MCF 10A (cell line): Measurements from ENCODE around the gene CAP2. TPM values are rescaled to one million over a fixed set of nuclear protein-coding genes. Genes with fewer than 3 reads are reported as not detected.

Source experiments
- Bru-seq: library from RNA; stranded (reverse); fragments of 400-500 nt; gene quantifications from one replicate; lab custom pipeline; 2021; lab: Mats Ljungman, UMichigan
- BruChase-seq, 2 experiments: library from RNA; stranded (reverse); fragments of 400-500 nt; gene quantifications; one replicate each; lab custom pipeline; 2021; lab: Mats Ljungman, UMichigan
- BruUV-seq: library from RNA; stranded (reverse); fragments of 400-500 nt; replicated peaks from 2 replicates; lab custom pipeline; 2021; lab: Mats Ljungman, UMichigan
- CTCF ChIA-PET: fragments of 300-600 bp; sonication (Branson Sonifier 250); formaldehyde crosslinking; extraction: SDS; loops from one replicate; lab custom pipeline; 2021; ENCODE audit warnings: antibody characterized with exemption, inconsistent platforms; lab: Yijun Ruan, JAX
- POLR2A ChIA-PET: fragments of 300-600, 350-650 bp; sonication (Branson Sonifier 250); formaldehyde crosslinking; extraction: SDS; loops from one replicate; lab custom pipeline; 2020; ENCODE audit warnings: antibody characterized with exemption, inconsistent platforms; lab: Yijun Ruan, JAX
- DNase-seq: peaks from one replicate; pipeline ENCODE4 v3.0.0-alpha.2; 2018; ENCODE audit not compliant: unreplicated experiment
- H3K27ac Mint-ChIP-seq: one replicate; pipeline ENCODE4 v1.8.0; 2022; ENCODE audit warnings: mild to moderate bottlenecking, low read depth, mixed read lengths; ENCODE audit not compliant: unreplicated experiment
- H3K27me3 Mint-ChIP-seq: one replicate; pipeline ENCODE4 v1.8.0; 2022; ENCODE audit warnings: mixed read lengths; ENCODE audit not compliant: insufficient read depth, unreplicated experiment
- H3K36me3 Mint-ChIP-seq: one replicate; pipeline ENCODE4 v1.8.0; 2022; ENCODE audit warnings: mild to moderate bottlenecking, moderate library complexity, mixed read lengths; ENCODE audit not compliant: insufficient read depth, unreplicated experiment
- H3K4me1 Mint-ChIP-seq: one replicate; pipeline ENCODE4 v1.8.0; 2022; ENCODE audit warnings: mixed read lengths; ENCODE audit not compliant: insufficient read depth, unreplicated experiment
- H3K4me3 Mint-ChIP-seq: one replicate; pipeline ENCODE4 v1.8.0; 2022; ENCODE audit warnings: mild to moderate bottlenecking, moderate library complexity, mixed read lengths; ENCODE audit not compliant: unreplicated experiment
- H3K9me3 Mint-ChIP-seq: one replicate; pipeline ENCODE4 v1.8.0; 2022; ENCODE audit warnings: mixed read lengths; ENCODE audit not compliant: unreplicated experiment
- CTCF ChIP-seq: fragments of 200-600 bp; IDR thresholded peaks from one replicate; pipeline ENCODE4 v1.8.0; 2022; ENCODE audit warnings: antibody characterized with exemption, mild to moderate bottlenecking; ENCODE audit not compliant: unreplicated experiment
- intact Hi-C: fragments of 100-400 bp; cut with micrococcal nuclease; formaldehyde crosslinking; loops from 2 replicates; pipeline ENCODE4 v1.14.1; 2022
- long read RNA-seq: library from polyadenylated mRNA; stranded (forward); transcript quantifications from one replicate; pipeline ENCODE4 v2.0.0, GENCODE V29; 2022
- total RNA-seq: library from RNA; stranded (reverse); gene quantifications from 2 replicates; pipeline ENCODE4 v1.2.3, GENCODE V29; 2022

The CAP2 gene
- total RNA-seq = 12.3 and 14.3 TPM in 2 replicates
- Bru-seq, nascent RNA = percentile 63 among the genes with signal in this experiment
- percentile 56 among the genes with signal in this experiment for BruChase-seq, experiment 1, labeled RNA remaining after a 6-hour chase
- percentile 59 among the genes with signal in this experiment for BruChase-seq, experiment 2, labeled RNA remaining after a 2-hour chase
- long read RNA-seq, transcript CAP2-201 (13 exons, 3,316 nt) = major isoform, 15 of 27 reads
- long read RNA-seq, partial matches to known transcripts = 0 of 27 reads
- long read RNA-seq, other reads (novel, unspliced or antisense) = 7 of 27 reads

- ChIA-PET CTCF (interaction anchor here (0.5 to 0.6 kb wide), 2 partner anchors 14 to 433 kb away, joined by 3 to 8 read pairs; no protein-coding TSS in a partner anchor), POLR2A (interaction anchor here (0.7 to 1.6 kb wide), 5 partner anchors 26 to 668 kb away, joined by 3 read pairs; no protein-coding TSS in a partner anchor)
- no peak for TF ChIP-seq CTCF
- intact Hi-C loops = loop anchor here (5.0 to 10.0 kb wide), 2 partner anchors 111 to 182 kb away; partner anchors contain the start of gene RBM24
- DNase-seq = peak; percentile 68
- peak within 1 kb of the TSS; percentile 93 for H3K4me3 Mint-ChIP-seq
- H3K4me1 Mint-ChIP-seq = peaks cover 26% of the 10 kb centered on the region
- no peaks in the 10 kb centered on the region for H3K36me3 Mint-ChIP-seq
- TSS peak; percentile 31 for BruUV-seq
- no peaks in the 10 kb centered on the region for H3K27me3 Mint-ChIP-seq
- no peaks in the 10 kb centered on the region for H3K9me3 Mint-ChIP-seq
- peak within 1 kb of the TSS; percentile 29 for H3K27ac Mint-ChIP-seq
These were observed at the start of gene CAP2 for GRCh38 chr6:17392978-17393891. TSS of gene CAP2 (plus strand) at chr6:17393595. CDS start at chr6:17421556, 27,961 bp downstream.

GRCh38 chr6:17347012-17347411, 46.4 kb upstream of the CAP2 start:
- TF ChIP-seq CTCF = no peak
- Mint-ChIP-seq H3K4me3 (no peak overlapping the region), H3K36me3 (no peaks in the 10 kb centered on the region), H3K4me1 (no peaks in the 10 kb centered on the region), H3K27ac (no peak overlapping the region), H3K9me3 (no peaks in the 10 kb centered on the region), H3K27me3 (no peaks in the 10 kb centered on the region)
- ChIA-PET CTCF (interaction anchor here (0.6 kb wide), 3 partner anchors 15 to 696 kb away, joined by 3 to 8 read pairs (median 3); no protein-coding TSS in a partner anchor), POLR2A (interaction anchor here (0.6 kb wide), 1 partner anchor 126 kb away, joined by 3 read pairs; no protein-coding TSS in a partner anchor)
- DNase-seq = no peak
- intact Hi-C loops = no loop called here
- BruUV-seq = no TSS peak

- intact Hi-C loops = no loop called here
- Mint-ChIP-seq H3K27me3 (no peaks in the 10 kb centered on the region), H3K36me3 (no peaks in the 10 kb centered on the region), H3K4me3 (no peak overlapping the region), H3K4me1 (no peaks in the 10 kb centered on the region), H3K27ac (no peak overlapping the region), H3K9me3 (no peaks in the 10 kb centered on the region)
- ChIA-PET CTCF (no interaction called here), POLR2A (no interaction called here)
- no peak for TF ChIP-seq CTCF
- BruUV-seq = no TSS peak
- DNase-seq = peak; percentile 4
These were observed 44.0 kb upstream of the CAP2 start for GRCh38 chr6:17349427-17349826.
